Right lobe of liver (tissue), 6 donors: ENCODE data around the gene AR. TPM values are rescaled to one million over a fixed set of nuclear protein-coding genes. Genes with fewer than 3 reads are reported as not detected.
A peak's percentile ranks its signal among the peaks of the same experiment; 100 is the strongest.
"Not testable (repeated sequence)": the region's sequence is repeated elsewhere in the genome, so short reads cannot be mapped to it uniquely, and the experiment has no call there.

ENCODE experiments used
- ATAC-seq, 4 donors: fragments of 200-7000 bp; cut with Tn5 transposase; one replicate each; pipeline ENCODE4 v1.9.1; 2020; ENCODE audit warnings: mild to moderate bottlenecking in 4 of 4, moderate library complexity in 4 of 4
- DNase-seq, 3 donors: peaks; one replicate each; pipeline ENCODE4 v3.0.0-alpha.2; 2020
- H3K27ac ChIP-seq, 3 donors: fragments of 200-600 bp; one replicate each; pipeline ENCODE4 v1.8.0; 2022
- H3K27me3 ChIP-seq, 2 donors: fragments of 200-600 bp; one replicate each; pipeline ENCODE4 v1.8.0; 2022
- H3K36me3 ChIP-seq, 4 donors: fragments of 200-600 bp; sonication (generic) in 1 of 4; one replicate each; pipeline versions ENCODE4 v1.5.1 to v1.8.0; 2017 to 2022; ENCODE audit warnings: control low read depth in 1 of 4
- H3K4me1 ChIP-seq, 4 donors: fragments of 200-600 bp; sonication (generic) in 1 of 4; one replicate each; pipeline versions ENCODE4 v1.5.1 to v1.8.0; 2017 to 2022; ENCODE audit warnings: control low read depth in 1 of 4
- H3K4me3 ChIP-seq, 3 donors: fragments of 200-600 bp; one replicate each; pipeline ENCODE4 v1.8.0; 2022
- H3K9me3 ChIP-seq, 4 donors: fragments of 200-600 bp; sonication (generic) in 1 of 4; one replicate each; pipeline versions ENCODE4 v1.5.1 to v1.8.0; 2017 to 2022; ENCODE audit warnings: control low read depth in 1 of 4
- POLR2A ChIP-seq: fragments of 450-650 bp; IDR thresholded peaks from one replicate; pipeline ENCODE4 v1.6.1; 2017; ENCODE audit warnings: antibody characterized with exemption, mild to moderate bottlenecking
- WGBS: methylation state at CpG from one replicate; pipeline ENCODE4 v1.1.6; 2018; ENCODE audit warnings: low coverage, low lambda C conversion rate; ENCODE audit not compliant: insufficient coverage; ENCODE audit errors: missing lambda C conversion rate; 5-methylcytosine and 5-hydroxymethylcytosine counted together
- intact Hi-C, 2 donors: fragments of 100-400 bp; cut with DNase I; formaldehyde crosslinking; loops; one replicate each; pipeline versions ENCODE4 v1.11.2 to v1.14.1; 2022
- total RNA-seq, 6 experiments: library from RNA; depleted of rRNA in 2 of 6; stranded (reverse); fragments of >200 nt in 2 of 6; fragmentation: NEBNext Ultra II Directional in 3 of 6; extraction: Animal tissue kit (Norgen Biotek cat#: 25700) in 3 of 6; gene quantifications; one replicate each; pipeline versions ENCODE4 v1.1.0 to v1.2.4, GENCODE V29; 2016 to 2023
- TF ChIP-seq, protein P1 (sequence below), 4 donors: fragments of 200-600 bp in 3 of 4; fragments of 450-650 bp in 1 of 4; IDR thresholded peaks; one replicate each; pipeline versions ENCODE4 v1.5.1 to v1.8.0; 2016 to 2022; ENCODE audit warnings: antibody characterized with exemption in 4 of 4, mild to moderate bottlenecking in 2 of 4
- donor health status: DM: no; HTN: yes; CAD: no.
- donor health status: DM: no; HTN: no; CAD: no.
- donor health status: DM: no; HTN: no; CAD: no.
- donor health status: DM: no; HTN: yes; CAD: no.
- donor health status: DM: no; HTN: yes; CAD: no.

Gene AR
- total RNA-seq, 6 experiments from 2014 or later = 18.5 to 77.5 (median 47.3) TPM

DNA sequence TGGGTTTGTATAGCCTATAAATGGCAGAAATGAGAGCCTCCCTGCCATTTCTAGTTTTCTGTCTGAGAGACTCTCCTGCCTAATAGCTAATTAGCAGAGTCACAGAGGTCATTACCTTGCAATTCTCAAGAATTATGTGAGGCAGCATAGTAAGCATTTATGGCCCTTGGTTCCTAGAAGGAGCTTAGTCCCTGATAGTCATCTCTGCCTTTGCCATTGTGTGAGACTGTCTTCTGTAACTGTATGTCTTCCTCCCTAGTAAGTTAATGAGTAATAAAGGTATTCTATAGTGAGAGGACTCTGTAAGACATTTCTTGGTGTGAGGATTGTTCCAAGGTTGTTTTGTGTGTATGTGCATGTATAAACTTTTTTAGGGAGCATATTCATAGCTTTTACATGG is 108.7 kb downstream of the AR start:
- H3K4me3 ChIP-seq = no peak overlapping the region
- ATAC-seq (no peak), DNase-seq (no peak)
- H3K4me1 ChIP-seq = peaks cover 0 to 20% (median 0%) of the 10 kb centered on the region in 4 donors
- no peaks in the 10 kb centered on the region for H3K9me3 ChIP-seq
- intact Hi-C loops = no loop called here
- no peaks in the 10 kb centered on the region for H3K27me3 ChIP-seq
- peaks cover 0 to 5% (median 0%) of the 10 kb centered on the region in 4 donors for H3K36me3 ChIP-seq
- TF ChIP-seq, protein P1, sequence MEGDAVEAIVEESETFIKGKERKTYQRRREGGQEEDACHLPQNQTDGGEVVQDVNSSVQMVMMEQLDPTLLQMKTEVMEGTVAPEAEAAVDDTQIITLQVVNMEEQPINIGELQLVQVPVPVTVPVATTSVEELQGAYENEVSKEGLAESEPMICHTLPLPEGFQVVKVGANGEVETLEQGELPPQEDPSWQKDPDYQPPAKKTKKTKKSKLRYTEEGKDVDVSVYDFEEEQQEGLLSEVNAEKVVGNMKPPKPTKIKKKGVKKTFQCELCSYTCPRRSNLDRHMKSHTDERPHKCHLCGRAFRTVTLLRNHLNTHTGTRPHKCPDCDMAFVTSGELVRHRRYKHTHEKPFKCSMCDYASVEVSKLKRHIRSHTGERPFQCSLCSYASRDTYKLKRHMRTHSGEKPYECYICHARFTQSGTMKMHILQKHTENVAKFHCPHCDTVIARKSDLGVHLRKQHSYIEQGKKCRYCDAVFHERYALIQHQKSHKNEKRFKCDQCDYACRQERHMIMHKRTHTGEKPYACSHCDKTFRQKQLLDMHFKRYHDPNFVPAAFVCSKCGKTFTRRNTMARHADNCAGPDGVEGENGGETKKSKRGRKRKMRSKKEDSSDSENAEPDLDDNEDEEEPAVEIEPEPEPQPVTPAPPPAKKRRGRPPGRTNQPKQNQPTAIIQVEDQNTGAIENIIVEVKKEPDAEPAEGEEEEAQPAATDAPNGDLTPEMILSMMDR (IDR thresholded peaks at IDR 0.05) = no peak
- TF ChIP-seq POLR2A = no peak
- H3K27ac ChIP-seq = no peak overlapping the region

DNA sequence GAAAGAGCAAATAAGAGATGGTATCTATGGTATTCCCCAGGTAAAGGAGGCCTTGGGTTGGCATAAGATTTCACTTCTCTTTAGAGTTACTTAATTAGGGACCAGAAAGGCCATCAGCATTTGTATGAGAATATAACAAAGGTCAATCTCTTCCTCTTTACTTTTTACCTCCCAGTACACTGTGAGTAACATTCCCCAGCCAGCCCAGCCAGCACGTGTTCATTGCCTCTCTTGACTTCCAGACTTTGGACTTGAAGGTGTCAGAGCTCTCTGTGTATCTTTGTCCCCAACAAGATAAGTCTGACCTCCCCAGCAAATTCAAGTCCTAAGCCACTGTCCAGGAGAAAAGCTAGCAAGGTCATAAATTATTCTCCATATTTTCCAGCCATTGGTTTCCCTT is 110.5 kb downstream of the AR start:
- H3K27ac ChIP-seq = peak overlapping the region in 1 of 3 donors; percentile 22
- ATAC-seq = peak; percentile 86 to 91 (median 90)
- WGBS = 20% methylated on average over 1 of the region's 1 CpG

DNA sequence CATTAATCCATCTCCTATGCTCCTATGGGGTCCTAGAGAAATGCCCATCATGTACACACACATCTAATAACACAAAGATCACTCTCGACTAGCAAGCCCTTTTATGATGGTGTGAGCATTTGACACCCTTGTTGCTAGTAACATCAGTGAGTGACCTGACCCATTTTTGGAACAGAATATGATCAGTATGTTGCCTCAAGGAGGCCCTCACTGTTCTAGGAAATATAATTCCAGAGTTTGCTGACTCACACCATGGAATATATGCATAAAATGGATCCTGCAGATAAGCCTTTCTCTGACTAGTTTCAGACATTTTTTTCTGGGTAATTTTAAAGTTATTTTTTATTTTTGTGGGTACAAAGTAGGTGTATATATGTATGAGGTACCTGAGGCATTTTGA is 121.8 kb downstream of the AR start:
- Histone ChIP-seq H3K27me3 (no peaks in the 10 kb centered on the region), H3K4me1 (peaks cover 0 to 9% (median 0%) of the 10 kb centered on the region in 4 donors), H3K4me3 (no peak overlapping the region), H3K36me3 (no peaks in the 10 kb centered on the region), H3K27ac (no peak overlapping the region), H3K9me3 (no peaks in the 10 kb centered on the region)
- ATAC-seq = no peak
- intact Hi-C loops = no loop called here
- TF ChIP-seq, protein P1 (IDR thresholded peaks at IDR 0.05) = no peak
- TF ChIP-seq POLR2A = no peak
- 40% methylated on average over 1 of the region's 1 CpG for WGBS
- no peak for DNase-seq

More for the DNA sequence above, 110.5 kb downstream of the AR start:
- TF ChIP-seq, protein P1 (IDR thresholded peaks at IDR 0.05) = no peak
- TF ChIP-seq POLR2A = no peak
- intact Hi-C loops = no loop called here
- Histone ChIP-seq H3K36me3 (peaks cover 0 to 5% (median 0%) of the 10 kb centered on the region in 4 donors), H3K27me3 (no peaks in the 10 kb centered on the region), H3K4me1 (peaks cover 0 to 20% (median 0%) of the 10 kb centered on the region in 4 donors), H3K4me3 (no peak overlapping the region), H3K9me3 (no peaks in the 10 kb centered on the region)
- DNase-seq = peak; percentile 35 to 60 (median 57)

DNA sequence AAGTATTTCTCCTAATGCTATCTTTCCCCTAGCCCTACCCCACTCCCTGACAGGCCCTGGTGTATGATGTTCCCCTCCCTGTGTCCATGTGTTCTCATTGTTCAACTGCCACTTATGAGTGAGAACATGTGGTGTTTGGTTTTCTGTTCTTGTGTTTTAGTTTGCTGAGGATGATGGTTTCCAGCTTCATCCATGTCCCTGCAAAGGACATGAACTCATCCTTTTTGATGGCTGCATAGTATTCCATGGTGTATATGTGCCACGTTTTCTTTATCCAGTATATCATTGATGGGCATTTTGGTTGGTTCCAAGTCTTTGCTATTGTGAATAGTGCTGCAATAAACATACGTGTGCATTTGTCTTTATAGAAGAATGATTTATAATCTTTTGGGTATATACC is 126.9 kb downstream of the AR start:
- H3K4me3 ChIP-seq, H3K36me3 ChIP-seq, intact Hi-C loops, H3K27me3 ChIP-seq, H3K9me3 ChIP-seq, H3K27ac ChIP-seq, H3K4me1 ChIP-seq, DNase-seq, ATAC-seq: not testable (repeated sequence)
- 57% methylated on average over 2 of the region's 2 CpGs for WGBS

DNA sequence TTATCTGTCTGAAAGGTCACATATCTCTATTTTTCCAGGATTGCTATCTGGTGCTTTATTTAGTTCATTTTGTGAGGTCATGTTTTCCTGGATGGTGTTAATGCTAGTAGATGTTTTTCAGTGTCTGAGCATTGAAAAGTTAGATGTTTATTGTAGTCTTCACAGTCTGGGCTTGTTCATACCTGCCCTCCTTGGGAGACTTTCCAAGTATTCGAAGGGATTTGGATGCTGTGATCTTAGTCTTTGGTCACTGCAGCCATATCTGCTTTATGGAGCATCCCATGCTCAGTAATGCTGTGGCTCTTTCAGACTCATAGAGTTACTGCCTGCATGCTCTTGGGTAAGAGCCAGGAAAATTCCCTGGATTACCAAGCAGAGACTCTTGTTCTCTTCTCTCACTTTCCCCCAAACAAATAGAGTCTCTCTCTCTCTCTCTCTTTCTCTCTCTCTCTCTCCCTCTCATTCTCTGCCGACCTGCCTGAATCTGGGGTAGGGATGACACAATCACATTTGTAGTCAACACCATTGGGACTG is 130.0 kb downstream of the AR start:
- DNase-seq (no peak), ATAC-seq (peak in 2 of 4 donors; percentile 18)
- WGBS = 22% methylated on average over 2 of the region's 2 CpGs
- Histone ChIP-seq H3K27me3 (no peaks in the 10 kb centered on the region), H3K27ac (no peak overlapping the region), H3K4me1 (peaks cover 0 to 5% (median 0%) of the 10 kb centered on the region in 4 donors), H3K9me3 (no peaks in the 10 kb centered on the region), H3K36me3 (no peaks in the 10 kb centered on the region), H3K4me3 (no peak overlapping the region)
- intact Hi-C loops = no loop called here
- TF ChIP-seq POLR2A = no peak
- TF ChIP-seq, protein P1 (IDR thresholded peaks at IDR 0.05) = no peak
